Effector memory CD8-positive, alpha-beta T cell (primary cell): ENCODE measurements around the gene TMEM151B.
"Not testable (repeated sequence)": the region's sequence is repeated elsewhere in the genome, so short reads cannot be mapped to it uniquely, and the experiment has no call there.

Source experiments
- ATAC-seq: fragments of 150-1000 bp; cut with Tn5 transposase; replicated peaks from 2 replicates; pipeline ENCODE4 v1.10.0; 2021; ENCODE audit warnings: mild to moderate bottlenecking, moderate library complexity
- DNase-seq, 3 experiments: peaks; one replicate each; pipeline ENCODE4 v3.0.0; 2021
- H3K27ac Mint-ChIP-seq, 2 donors: one replicate each; pipeline ENCODE4 v1.8.0; 2022; ENCODE audit warnings: mild to moderate bottlenecking in 2 of 2, mixed read lengths in 2 of 2, moderate library complexity in 2 of 2
- H3K27me3 Mint-ChIP-seq, 2 donors: one replicate each; pipeline ENCODE4 v1.8.0; 2022; ENCODE audit warnings: mixed read lengths in 2 of 2
- H3K36me3 Mint-ChIP-seq: one replicate; pipeline ENCODE4 v1.8.0; 2022; ENCODE audit warnings: mild to moderate bottlenecking, moderate library complexity, mixed read lengths; ENCODE audit not compliant: insufficient read depth
- H3K4me1 Mint-ChIP-seq, 2 donors: one replicate each; pipeline ENCODE4 v1.8.0; 2022; ENCODE audit warnings: low read depth in 2 of 2, mixed read lengths in 2 of 2
- H3K4me3 Mint-ChIP-seq, 2 donors: one replicate each; pipeline ENCODE4 v1.8.0; 2022; ENCODE audit warnings: mild to moderate bottlenecking in 2 of 2, mixed read lengths in 2 of 2, moderate library complexity in 2 of 2
- H3K9me3 Mint-ChIP-seq, 2 donors: one replicate each; pipeline ENCODE4 v1.8.0; 2022; ENCODE audit warnings: mixed read lengths in 2 of 2

Gene TMEM151B

DNA sequence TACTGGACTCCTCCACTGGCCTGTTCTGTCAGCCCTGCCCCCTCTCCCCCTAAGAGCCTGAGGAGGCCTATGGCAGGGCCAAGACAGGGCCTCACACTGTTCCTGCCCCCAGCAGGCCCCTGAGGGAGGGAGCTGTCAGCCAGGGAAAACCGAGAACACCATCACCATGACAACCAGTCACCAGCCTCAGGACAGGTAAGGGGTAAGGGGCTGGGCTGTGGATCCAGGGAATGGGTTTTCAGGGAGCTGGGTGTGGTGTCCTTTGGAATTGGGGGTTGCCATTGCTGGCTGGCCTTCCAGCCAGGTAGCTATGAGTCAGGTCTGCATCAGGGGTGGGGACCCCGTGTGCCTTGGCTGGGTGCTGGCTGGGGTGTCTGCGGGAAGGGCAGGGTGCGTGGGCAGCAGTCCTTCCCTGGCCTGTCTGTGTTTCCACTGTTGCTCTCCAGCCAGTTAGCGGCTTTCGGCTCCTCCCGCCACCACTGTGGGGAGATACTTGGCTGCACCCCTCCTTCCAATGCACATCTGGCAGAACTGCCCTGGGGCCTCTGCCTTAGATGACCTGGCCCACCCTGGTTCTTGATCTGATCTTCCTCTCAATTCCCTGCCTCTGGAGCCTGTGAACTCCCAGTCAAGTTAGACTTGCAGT, 43.0 kb upstream of the TMEM151B start:
- Mint-ChIP-seq H3K36me3 (no peaks in the 10 kb centered on the region), H3K27ac (no peak overlapping the region), H3K27me3 (no peaks in the 10 kb centered on the region), H3K4me3 (no peak overlapping the region), H3K4me1 (peaks cover 15 to 16% of the 10 kb centered on the region in 2 donors), H3K9me3 (no peaks in the 10 kb centered on the region)
- ATAC-seq = no peak
- no peak for DNase-seq

DNA sequence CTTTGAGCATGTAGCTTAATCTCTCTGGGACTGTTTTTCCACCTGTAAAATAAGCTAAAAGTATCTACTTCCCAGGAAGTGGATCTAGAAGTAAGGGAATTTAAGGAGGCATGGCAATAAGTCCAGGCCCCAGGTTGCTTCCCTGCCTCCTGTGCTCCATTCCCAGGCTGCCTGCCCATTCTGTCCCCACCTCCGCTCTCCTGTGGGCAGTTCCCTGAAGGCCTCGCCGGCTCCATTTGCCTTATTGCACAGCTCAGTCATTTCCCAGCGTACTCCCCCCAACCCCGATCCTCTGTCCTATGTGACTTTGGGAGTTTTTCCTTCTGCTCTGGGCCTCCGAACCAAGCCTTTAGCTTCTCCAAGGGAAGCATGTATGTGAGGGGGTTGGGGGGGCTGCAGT, 42.2 kb upstream of the TMEM151B start:
- H3K27me3 Mint-ChIP-seq = no peaks in the 10 kb centered on the region
- ATAC-seq (no peak), DNase-seq (no peak)
- no peak overlapping the region for H3K27ac Mint-ChIP-seq
- no peaks in the 10 kb centered on the region for H3K36me3 Mint-ChIP-seq
- H3K9me3 Mint-ChIP-seq = no peaks in the 10 kb centered on the region
- H3K4me3 Mint-ChIP-seq = no peak overlapping the region
- H3K4me1 Mint-ChIP-seq = peaks cover 9 to 10% of the 10 kb centered on the region in 2 donors

DNA sequence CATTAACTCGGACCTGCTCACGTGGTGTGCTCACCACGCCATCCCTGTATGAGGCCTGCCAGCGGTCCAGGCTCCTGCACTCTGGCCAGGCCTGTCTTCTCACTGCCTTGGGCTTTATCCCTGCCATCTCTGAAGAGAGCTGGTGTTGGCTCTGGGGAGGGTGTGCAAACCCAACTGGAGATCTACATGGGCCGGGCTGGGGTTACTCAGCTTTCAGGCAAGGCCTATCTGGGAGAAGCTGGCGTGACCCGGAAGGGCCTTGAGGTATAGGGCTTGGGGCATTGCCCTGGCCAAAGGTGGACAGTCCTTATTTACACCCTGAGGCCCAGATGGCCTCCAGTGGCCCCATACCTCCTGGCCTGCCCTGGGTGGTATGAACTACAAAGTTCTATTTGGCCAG, 41.8 kb upstream of the TMEM151B start:
- Mint-ChIP-seq H3K27ac (no peak overlapping the region), H3K27me3 (no peaks in the 10 kb centered on the region), H3K36me3 (no peaks in the 10 kb centered on the region), H3K4me1 (peaks cover 8 to 9% of the 10 kb centered on the region in 2 donors), H3K9me3 (no peaks in the 10 kb centered on the region), H3K4me3 (no peak overlapping the region)
- no peak for DNase-seq
- ATAC-seq = no peak

DNA sequence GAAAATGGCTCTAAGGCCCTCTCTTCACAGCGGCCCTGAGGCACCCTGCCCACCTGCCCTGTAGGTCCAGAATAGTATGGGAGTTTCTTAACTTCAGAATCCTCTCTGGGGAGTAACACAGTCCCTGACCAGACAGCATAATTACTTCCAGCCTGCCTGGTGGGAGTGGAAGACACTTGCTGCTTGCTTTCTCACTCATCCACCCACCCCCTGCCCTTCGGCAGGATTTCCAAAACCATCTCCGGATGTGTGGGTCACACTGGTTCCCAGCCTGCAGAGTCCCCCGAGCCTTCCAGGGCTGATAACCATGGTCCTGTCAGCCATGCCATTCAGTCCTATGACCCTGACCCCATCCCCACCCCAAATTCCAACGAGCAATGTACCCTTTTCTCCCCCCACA, 41.4 kb upstream of the TMEM151B start:
- Mint-ChIP-seq H3K4me1 (peaks cover 8% of the 10 kb centered on the region in 2 donors), H3K4me3 (no peak overlapping the region), H3K9me3 (no peaks in the 10 kb centered on the region), H3K27ac (no peak overlapping the region), H3K27me3 (no peaks in the 10 kb centered on the region), H3K36me3 (no peaks in the 10 kb centered on the region)
- DNase-seq (no peak), ATAC-seq (no peak)

DNA sequence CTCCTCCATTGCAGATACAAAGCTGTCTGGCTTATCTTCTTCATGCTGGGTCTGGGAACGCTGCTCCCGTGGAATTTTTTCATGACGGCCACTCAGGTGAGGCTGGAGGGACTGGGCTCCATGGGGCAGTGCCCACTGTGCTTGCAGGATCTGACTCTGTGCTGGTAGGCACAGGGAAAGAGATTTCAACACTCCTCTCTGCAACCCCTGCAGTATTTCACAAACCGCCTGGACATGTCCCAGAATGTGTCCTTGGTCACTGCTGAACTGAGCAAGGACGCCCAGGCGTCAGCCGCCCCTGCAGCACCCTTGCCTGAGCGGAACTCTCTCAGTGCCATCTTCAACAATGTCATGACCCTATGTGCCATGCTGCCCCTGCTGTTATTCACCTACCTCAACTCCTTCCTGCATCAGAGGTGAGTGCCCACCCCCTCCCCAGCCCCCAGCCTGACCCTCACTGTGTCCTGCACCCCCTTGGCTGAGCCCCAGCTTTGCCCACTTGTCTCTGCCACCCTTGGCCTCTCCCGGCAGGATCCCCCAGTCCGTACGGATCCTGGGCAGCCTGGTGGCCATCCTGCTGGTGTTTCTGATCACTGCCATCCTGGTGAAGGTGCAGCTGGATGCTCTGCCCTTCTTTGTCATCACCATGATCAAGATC, 40.7 kb upstream of the TMEM151B start:
- Mint-ChIP-seq H3K27ac (no peak overlapping the region), H3K9me3 (no peaks in the 10 kb centered on the region), H3K4me1 (peaks cover 1 to 3% of the 10 kb centered on the region in 2 donors), H3K36me3 (peaks cover 4% of the 10 kb centered on the region), H3K4me3 (no peak overlapping the region), H3K27me3 (no peaks in the 10 kb centered on the region)
- DNase-seq (no peak), ATAC-seq (no peak)

DNA sequence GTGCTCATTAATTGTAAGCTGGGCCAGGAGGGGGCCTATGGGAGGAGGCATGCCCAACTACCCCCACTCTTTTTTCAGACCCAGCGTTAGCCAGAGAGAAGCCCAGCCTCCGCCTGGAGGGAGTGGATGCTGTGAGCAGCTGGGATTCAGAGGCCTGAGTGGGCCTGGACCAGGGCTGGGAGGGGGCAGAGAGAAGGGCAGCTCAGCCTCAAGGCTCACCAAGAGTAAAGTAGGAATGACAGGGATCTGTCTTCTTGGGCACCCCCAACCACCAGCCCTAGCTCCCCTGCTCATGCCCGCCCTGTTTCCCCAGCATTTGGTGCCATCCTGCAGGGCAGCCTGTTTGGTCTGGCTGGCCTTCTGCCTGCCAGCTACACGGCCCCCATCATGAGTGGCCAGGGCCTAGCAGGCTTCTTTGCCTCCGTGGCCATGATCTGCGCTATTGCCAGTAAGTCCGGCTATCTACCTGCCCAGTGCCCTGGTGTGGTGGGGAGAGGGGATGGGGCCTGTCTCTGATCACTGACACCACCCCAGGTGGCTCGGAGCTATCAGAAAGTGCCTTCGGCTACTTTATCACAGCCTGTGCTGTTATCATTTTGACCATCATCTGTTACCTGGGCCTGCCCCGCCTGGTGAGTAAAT, 40.1 kb upstream of the TMEM151B start:
- Mint-ChIP-seq H3K4me3 (no peak overlapping the region), H3K4me1 (no peaks in the 10 kb centered on the region), H3K27ac (no peak overlapping the region), H3K36me3 (peaks cover 4% of the 10 kb centered on the region), H3K9me3 (no peaks in the 10 kb centered on the region), H3K27me3 (no peaks in the 10 kb centered on the region)
- no peak for DNase-seq
- ATAC-seq = no peak

DNA sequence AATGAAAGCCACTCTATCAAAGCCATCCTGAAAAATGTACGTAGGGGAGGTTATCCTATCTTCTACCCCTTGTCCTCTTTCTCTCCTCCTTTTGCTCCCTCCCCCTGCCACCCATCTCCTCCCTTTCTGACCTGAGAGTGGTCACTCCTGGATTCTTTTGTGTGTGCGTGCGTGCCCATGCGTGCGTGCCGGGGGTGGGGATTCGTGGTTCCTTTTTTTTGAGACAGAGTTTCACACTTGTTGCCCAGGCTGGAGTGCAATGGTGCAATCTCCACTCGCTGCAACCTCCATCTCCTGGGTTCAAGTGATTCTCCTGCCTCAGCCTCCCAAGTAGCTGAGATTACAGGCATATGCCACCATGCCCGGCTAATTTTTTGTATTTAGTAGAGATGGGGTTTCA, 38.8 kb upstream of the TMEM151B start:
- not testable (repeated sequence) for DNase-seq, H3K27ac Mint-ChIP-seq

DNA sequence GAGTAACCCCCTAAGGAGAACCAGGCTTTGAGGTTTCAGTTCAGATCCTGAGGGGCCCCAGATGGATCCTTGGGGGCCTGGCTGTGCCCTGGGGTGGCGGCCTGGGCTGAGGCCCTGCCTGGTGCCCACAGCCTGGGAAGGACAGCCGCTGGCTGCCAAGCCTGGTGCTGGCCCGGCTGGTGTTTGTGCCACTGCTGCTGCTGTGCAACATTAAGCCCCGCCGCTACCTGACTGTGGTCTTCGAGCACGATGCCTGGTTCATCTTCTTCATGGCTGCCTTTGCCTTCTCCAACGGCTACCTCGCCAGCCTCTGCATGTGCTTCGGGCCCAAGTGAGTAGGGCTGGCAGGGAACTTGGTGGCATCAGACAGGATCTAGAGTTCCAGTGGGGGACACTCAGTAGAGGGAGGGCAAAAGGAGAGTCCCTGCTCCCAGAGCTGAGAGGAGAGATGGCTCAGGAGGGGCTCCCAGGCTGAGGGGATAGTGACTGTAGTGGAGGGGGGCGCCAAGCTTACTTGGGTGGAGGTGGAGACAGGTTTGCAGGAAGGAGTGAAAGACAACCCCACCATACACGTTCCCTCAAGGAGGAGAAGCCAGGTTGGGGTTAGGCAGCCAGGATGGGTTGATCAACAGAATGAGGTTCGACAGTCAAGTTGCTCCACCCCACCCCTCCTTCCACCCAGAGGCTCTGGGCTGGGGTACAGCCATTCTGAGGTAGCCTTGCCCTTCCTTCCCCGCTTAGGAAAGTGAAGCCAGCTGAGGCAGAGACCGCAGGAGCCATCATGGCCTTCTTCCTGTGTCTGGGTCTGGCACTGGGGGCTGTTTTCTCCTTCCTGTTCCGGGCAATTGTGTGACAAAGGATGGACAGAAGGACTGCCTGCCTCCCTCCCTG, 37.3 kb upstream of the TMEM151B start:
- Mint-ChIP-seq H3K27me3 (no peaks in the 10 kb centered on the region), H3K36me3 (peaks cover 4% of the 10 kb centered on the region), H3K4me1 (peaks cover 7% of the 10 kb centered on the region in 2 donors), H3K9me3 (no peaks in the 10 kb centered on the region), H3K4me3 (no peak overlapping the region), H3K27ac (peak overlapping the region in 1 of 2 donors; percentile 46)
- ATAC-seq (no peak), DNase-seq (no peak)

More for the DNA sequence above, 38.8 kb upstream of the TMEM151B start:
- not testable (repeated sequence) for H3K9me3 Mint-ChIP-seq, H3K4me1 Mint-ChIP-seq, H3K4me3 Mint-ChIP-seq, H3K27me3 Mint-ChIP-seq, H3K36me3 Mint-ChIP-seq, ATAC-seq

DNA sequence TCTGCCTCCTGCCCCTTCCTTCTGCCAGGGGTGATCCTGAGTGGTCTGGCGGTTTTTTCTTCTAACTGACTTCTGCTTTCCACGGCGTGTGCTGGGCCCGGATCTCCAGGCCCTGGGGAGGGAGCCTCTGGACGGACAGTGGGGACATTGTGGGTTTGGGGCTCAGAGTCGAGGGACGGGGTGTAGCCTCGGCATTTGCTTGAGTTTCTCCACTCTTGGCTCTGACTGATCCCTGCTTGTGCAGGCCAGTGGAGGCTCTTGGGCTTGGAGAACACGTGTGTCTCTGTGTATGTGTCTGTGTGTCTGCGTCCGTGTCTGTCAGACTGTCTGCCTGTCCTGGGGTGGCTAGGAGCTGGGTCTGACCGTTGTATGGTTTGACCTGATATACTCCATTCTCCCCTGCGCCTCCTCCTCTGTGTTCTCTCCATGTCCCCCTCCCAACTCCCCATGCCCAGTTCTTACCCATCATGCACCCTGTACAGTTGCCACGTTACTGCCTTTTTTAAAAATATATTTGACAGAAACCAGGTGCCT, 36.6 kb upstream of the TMEM151B start:
- H3K27ac Mint-ChIP-seq = peak overlapping the region in 1 of 2 donors; percentile 46
- H3K36me3 Mint-ChIP-seq = peaks cover 4% of the 10 kb centered on the region
- H3K27me3 Mint-ChIP-seq = no peaks in the 10 kb centered on the region
- peaks cover 10 to 11% of the 10 kb centered on the region in 2 donors for H3K4me1 Mint-ChIP-seq
- no peaks in the 10 kb centered on the region for H3K9me3 Mint-ChIP-seq
- ATAC-seq (no peak), DNase-seq (no peak)
- no peak overlapping the region for H3K4me3 Mint-ChIP-seq

DNA sequence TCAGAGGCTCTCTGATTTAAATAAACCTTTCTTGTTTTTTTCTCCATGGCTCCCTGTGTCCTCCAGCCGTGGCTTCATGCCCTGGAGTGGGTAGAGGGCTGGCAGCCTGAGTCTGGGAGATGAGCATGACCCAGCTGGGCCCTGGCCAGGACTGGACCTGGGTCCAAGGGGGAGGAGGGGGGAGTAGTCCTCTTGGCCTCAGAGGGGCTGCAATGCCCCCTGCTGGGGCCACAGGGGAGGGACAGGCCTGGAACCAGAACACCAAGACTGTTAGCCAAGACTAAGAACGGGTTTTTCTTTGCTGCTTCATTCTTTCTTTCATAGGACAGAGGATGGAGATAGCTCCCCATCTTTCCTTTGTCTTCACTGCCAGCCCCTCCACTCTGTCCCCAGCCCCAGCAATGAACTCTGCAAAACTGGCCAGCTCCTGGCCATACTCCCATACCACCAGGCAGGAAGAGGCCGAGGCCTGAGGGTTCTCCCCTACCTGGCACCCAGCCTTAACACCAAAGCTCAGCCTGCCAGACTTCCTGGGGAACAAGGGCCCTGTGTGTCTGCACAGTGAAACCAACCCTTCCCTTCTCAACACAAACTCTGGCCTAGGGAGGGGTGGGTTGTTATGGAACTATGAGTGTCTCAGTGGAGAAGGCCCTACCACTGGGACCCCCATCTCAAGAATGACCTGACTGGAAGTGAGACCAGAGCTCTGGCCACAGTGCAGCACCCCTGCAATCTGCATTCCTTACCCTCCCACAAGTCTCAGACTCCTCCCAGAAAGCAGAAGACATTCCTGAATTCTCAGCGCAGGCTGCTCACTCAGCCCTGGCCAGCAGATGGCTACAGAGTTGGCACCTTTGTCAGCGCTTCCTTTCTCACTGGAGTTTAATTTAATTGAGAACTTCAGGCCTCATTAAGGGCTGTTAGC, 35.9 kb upstream of the TMEM151B start:
- H3K36me3 Mint-ChIP-seq = peaks cover 4% of the 10 kb centered on the region
- DNase-seq = no peak
- no peaks in the 10 kb centered on the region for H3K9me3 Mint-ChIP-seq
- no peak overlapping the region for H3K4me3 Mint-ChIP-seq
- H3K27me3 Mint-ChIP-seq = no peaks in the 10 kb centered on the region
- no peak for ATAC-seq
- H3K27ac Mint-ChIP-seq = peak overlapping the region in 1 of 2 donors; percentile 66
- H3K4me1 Mint-ChIP-seq = peaks cover 11 to 12% of the 10 kb centered on the region in 2 donors

DNA sequence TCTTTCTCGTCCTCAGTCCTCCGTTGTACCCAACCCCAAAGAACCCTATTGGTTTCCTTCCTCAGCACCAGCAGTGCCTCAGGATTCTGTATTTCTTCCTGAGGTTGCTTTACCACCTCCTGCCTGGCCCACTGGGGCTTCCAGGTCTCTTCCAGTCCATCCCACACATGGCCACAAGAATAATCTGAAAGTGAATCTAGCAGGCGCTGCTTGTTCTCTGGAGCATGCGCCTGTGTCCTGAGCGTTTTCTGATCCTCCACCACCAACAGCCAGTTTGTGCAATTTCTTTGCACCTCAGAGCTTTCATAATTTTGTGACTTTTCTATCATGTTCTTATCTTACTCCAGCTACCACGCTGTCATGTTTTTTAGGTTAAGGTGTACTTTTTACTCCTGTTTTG, 35.0 kb upstream of the TMEM151B start:
- DNase-seq = no peak
- H3K4me3 Mint-ChIP-seq = no peak overlapping the region
- H3K4me1 Mint-ChIP-seq = peaks cover 11 to 12% of the 10 kb centered on the region in 2 donors
- H3K36me3 Mint-ChIP-seq = peaks cover 4% of the 10 kb centered on the region
- no peaks in the 10 kb centered on the region for H3K27me3 Mint-ChIP-seq
- no peaks in the 10 kb centered on the region for H3K9me3 Mint-ChIP-seq
- H3K27ac Mint-ChIP-seq = peak overlapping the region in 1 of 2 donors; percentile 5
- no peak for ATAC-seq

DNA sequence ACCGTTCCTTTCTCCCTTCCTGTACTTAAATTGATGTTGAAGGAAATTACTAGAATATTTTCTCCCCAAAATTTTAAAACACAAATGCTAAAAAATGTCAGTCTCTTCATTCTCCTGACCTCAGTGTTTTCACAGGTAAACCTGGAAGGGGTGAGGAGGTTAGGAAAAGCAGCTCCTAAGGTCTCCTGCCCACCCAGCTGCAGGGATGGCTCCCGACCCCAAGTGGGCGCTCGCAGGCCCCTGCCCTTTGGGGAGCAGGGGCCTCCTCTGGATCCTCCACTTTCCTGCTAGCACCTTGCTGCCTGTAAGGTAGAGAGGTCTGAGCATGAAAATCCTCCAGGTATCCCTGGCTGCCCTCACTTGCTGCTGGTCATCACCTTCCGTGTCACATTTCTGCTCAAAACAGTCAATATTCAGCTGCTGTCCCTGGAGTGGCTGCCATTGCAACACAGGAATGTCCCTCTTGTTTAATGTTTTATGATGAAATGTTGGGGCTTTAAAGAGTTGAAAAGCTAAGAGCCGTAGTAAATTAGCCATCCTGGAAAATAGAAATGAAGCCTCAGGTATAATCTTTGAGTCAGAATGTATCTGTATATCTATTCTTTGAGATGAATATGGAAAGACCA, 34.2 kb upstream of the TMEM151B start:
- no peak for ATAC-seq
- no peaks in the 10 kb centered on the region for H3K9me3 Mint-ChIP-seq
- H3K36me3 Mint-ChIP-seq = peaks cover 4% of the 10 kb centered on the region
- H3K27ac Mint-ChIP-seq = no peak overlapping the region
- H3K4me1 Mint-ChIP-seq = peaks cover 11 to 12% of the 10 kb centered on the region in 2 donors
- no peak for DNase-seq
- no peak overlapping the region for H3K4me3 Mint-ChIP-seq
- no peaks in the 10 kb centered on the region for H3K27me3 Mint-ChIP-seq
